MG63 (cell line): ENCODE data around the gene MFAP3L. TPM values are rescaled to one million over a fixed set of nuclear protein-coding genes. Genes with fewer than 3 reads are reported as not detected.

Source experiments
- total RNA-seq: library from RNA; depleted of rRNA; stranded (reverse); fragments of >200 nt; shearing (Covaris generic); gene quantifications from 2 replicates; pipeline ENCODE4 v1.2.3, GENCODE V29; 2014; ENCODE audit warnings: low replicate concordance; rRNA removed

Gene MFAP3L
- total RNA-seq, 1 experiment from 2014 or later = 0.13 TPM

Other genes starting within 250 kb of the MFAP3L start
- gene AADAT, start 63.6 kb upstream of the MFAP3L start, total RNA-seq = 2.1 and 2.6 TPM in 2 replicates